Measurements from ENCODE around the gene RALGPS1. TPM values are rescaled to one million over a fixed set of nuclear protein-coding genes. Genes with fewer than 3 reads are reported as not detected.

Gene RALGPS1
- total and polyA plus RNA-seq, 8 donors: 4.7 to 150 (median 42.2) TPM

- WGBS, 5 donors: 71 to 85% (median 79%) methylated on average over 7 of the region's 7 CpGs
- intact Hi-C loops (cut with DNase I; ENCODE audit: low total_unique reads): no loop called here
- Histone ChIP-seq H3K4me3 (no peak overlapping the region), H3K27me3 (no peaks in the 10 kb centered on the region), H3K36me3 (peaks cover 0 to 20% (median 16%) of the 10 kb centered on the region in 4 donors), H3K9me3 (no peaks in the 10 kb centered on the region), H3K27ac (peak overlapping the region in 2 of 5 donors; percentile 67 to 79), H3K4me1 (peaks cover 12 to 71% (median 41%) of the 10 kb centered on the region in 4 donors)
- DNase-seq: no peak
- peak in 1 of 3 donors; percentile 18 for TF ChIP-seq POLR2AphosphoS5 (IDR thresholded peaks at IDR 0.05)
- TF ChIP-seq EP300 (IDR thresholded peaks at IDR 0.05): no peak
These were observed 191.4 kb downstream of the RALGPS1 start for GRCh38 chr9:127105805-127106465.

- Histone ChIP-seq H3K27me3 (no peaks in the 10 kb centered on the region), H3K4me1 (peaks cover 12 to 75% (median 44%) of the 10 kb centered on the region in 4 donors), H3K4me3 (no peak overlapping the region), H3K9me3 (no peaks in the 10 kb centered on the region), H3K27ac (peak overlapping the region in 2 of 5 donors; percentile 67 to 79), H3K36me3 (peaks cover 0 to 20% (median 16%) of the 10 kb centered on the region in 4 donors)
- 68 to 89% (median 84%) methylated on average over 4 of the region's 4 CpGs for WGBS, 5 donors
- DNase-seq: no peak
- intact Hi-C loops (cut with DNase I; ENCODE audit: low total_unique reads): no loop called here
- no peak for TF ChIP-seq EP300 (IDR thresholded peaks at IDR 0.05)
- TF ChIP-seq POLR2A (IDR thresholded peaks at IDR 0.05): no peak
- TF ChIP-seq POLR2AphosphoS5 (IDR thresholded peaks at IDR 0.05): no peak
- TF ChIP-seq CTCF (IDR thresholded peaks at IDR 0.05): no peak
These were observed 191.9 kb downstream of the RALGPS1 start for GRCh38 chr9:127106466-127106855.

- no peak for TF ChIP-seq POLR2A (IDR thresholded peaks at IDR 0.05)
- TF ChIP-seq CTCF (IDR thresholded peaks at IDR 0.05): no peak
- no peak for TF ChIP-seq EP300 (IDR thresholded peaks at IDR 0.05)
- no peaks in the 10 kb centered on the region for H3K9me3 ChIP-seq
- H3K27me3 ChIP-seq: no peaks in the 10 kb centered on the region
- peak overlapping the region in 2 of 5 donors; percentile 67 to 79 for H3K27ac ChIP-seq
- intact Hi-C loops (cut with DNase I; ENCODE audit: low total_unique reads): no loop called here
- H3K4me3 ChIP-seq: no peak overlapping the region
- peaks cover 17 to 84% (median 49%) of the 10 kb centered on the region in 4 donors for H3K4me1 ChIP-seq
- 57 to 67% (median 65%) methylated on average over 7 to 11 of the region's 11 CpGs for WGBS, 5 donors
- DNase-seq: no peak
- H3K36me3 ChIP-seq: peaks cover 0 to 20% (median 16%) of the 10 kb centered on the region in 4 donors
These were observed 192.8 kb downstream of the RALGPS1 start for GRCh38 chr9:127107171-127107928.

- intact Hi-C loops (cut with DNase I; ENCODE audit: low total_unique reads): no loop called here
- 87 to 94% (median 93%) methylated on average over 33 to 38 of the region's 38 CpGs for WGBS, 5 donors
- H3K36me3 ChIP-seq: peaks cover 0 to 20% (median 14%) of the 10 kb centered on the region in 4 donors
- no peak for DNase-seq
- H3K4me1 ChIP-seq: peaks cover 26 to 87% (median 54%) of the 10 kb centered on the region in 4 donors
- no peak for TF ChIP-seq EP300 (IDR thresholded peaks at IDR 0.05)
- no peak for TF ChIP-seq POLR2AphosphoS5 (IDR thresholded peaks at IDR 0.05)
- no peak for TF ChIP-seq CTCF (IDR thresholded peaks at IDR 0.05)
- no peak for TF ChIP-seq POLR2A (IDR thresholded peaks at IDR 0.05)
- no peaks in the 10 kb centered on the region for H3K27me3 ChIP-seq
- H3K27ac ChIP-seq: peak overlapping the region in 4 of 5 donors; percentile 53 to 79 (median 62)
- H3K9me3 ChIP-seq: no peaks in the 10 kb centered on the region
- H3K4me3 ChIP-seq: no peak overlapping the region
These were observed 193.6 kb downstream of the RALGPS1 start for GRCh38 chr9:127107929-127108876.
